Esophagus squamous epithelium (tissue), 4 donors: Measurements from ENCODE around the gene KAZN.

Experiments used
- POLR2A ChIP-seq, 4 donors: fragments of 450-650 bp; IDR thresholded peaks; one replicate each; pipeline ENCODE4 v1.6.1; 2017; ENCODE audit warnings: antibody characterized with exemption in 4 of 4, mild to moderate bottlenecking in 4 of 4, moderate library complexity in 3 of 4
- TF ChIP-seq, protein P1 (sequence below), 6 experiments: fragments of 450-650 bp in 4 of 6; fragments of 200-600 bp in 2 of 6; sonication (generic) in 2 of 6; IDR thresholded peaks; one replicate each; pipeline ENCODE4 v1.5.1; 2016 to 2019; ENCODE audit warnings: antibody characterized with exemption in 6 of 6, mild to moderate bottlenecking in 4 of 6, moderate library complexity in 4 of 6

DNA sequence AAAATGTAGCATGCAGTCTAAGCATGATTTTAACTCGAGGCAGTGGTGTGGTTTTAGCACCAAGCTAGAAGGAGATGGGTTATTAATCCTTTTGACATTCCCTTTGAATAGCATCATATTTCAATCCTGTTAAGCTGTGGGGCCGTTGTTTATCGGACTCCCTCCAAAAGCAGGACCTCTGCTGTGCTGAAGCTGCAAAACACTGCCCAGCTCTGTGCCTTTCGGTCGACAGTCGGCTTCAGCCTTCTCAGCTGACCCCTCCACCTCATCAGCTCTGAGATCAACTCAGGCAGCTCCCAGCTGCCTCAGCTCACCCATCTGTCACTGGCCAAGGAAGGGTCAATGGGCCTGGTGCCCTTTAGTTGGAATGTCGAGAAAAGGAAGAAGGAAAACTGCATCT, 95.5 kb downstream of the KAZN start:
- TF ChIP-seq, protein P1, sequence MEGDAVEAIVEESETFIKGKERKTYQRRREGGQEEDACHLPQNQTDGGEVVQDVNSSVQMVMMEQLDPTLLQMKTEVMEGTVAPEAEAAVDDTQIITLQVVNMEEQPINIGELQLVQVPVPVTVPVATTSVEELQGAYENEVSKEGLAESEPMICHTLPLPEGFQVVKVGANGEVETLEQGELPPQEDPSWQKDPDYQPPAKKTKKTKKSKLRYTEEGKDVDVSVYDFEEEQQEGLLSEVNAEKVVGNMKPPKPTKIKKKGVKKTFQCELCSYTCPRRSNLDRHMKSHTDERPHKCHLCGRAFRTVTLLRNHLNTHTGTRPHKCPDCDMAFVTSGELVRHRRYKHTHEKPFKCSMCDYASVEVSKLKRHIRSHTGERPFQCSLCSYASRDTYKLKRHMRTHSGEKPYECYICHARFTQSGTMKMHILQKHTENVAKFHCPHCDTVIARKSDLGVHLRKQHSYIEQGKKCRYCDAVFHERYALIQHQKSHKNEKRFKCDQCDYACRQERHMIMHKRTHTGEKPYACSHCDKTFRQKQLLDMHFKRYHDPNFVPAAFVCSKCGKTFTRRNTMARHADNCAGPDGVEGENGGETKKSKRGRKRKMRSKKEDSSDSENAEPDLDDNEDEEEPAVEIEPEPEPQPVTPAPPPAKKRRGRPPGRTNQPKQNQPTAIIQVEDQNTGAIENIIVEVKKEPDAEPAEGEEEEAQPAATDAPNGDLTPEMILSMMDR (IDR thresholded peaks at IDR 0.05): no peak
- TF ChIP-seq POLR2A (IDR thresholded peaks at IDR 0.05): no peak
